Measurements from ENCODE around the gene PLCB3. TPM values are rescaled to one million over a fixed set of nuclear protein-coding genes. Genes with fewer than 3 reads are reported as not detected.

The PLCB3 gene
- total and polyA plus RNA-seq, 2 of the 13 experiments (the other 11 are each of a cell fraction or from before 2014, with no cell fraction given), result 7.5 to 13.8 TPM

DNA sequence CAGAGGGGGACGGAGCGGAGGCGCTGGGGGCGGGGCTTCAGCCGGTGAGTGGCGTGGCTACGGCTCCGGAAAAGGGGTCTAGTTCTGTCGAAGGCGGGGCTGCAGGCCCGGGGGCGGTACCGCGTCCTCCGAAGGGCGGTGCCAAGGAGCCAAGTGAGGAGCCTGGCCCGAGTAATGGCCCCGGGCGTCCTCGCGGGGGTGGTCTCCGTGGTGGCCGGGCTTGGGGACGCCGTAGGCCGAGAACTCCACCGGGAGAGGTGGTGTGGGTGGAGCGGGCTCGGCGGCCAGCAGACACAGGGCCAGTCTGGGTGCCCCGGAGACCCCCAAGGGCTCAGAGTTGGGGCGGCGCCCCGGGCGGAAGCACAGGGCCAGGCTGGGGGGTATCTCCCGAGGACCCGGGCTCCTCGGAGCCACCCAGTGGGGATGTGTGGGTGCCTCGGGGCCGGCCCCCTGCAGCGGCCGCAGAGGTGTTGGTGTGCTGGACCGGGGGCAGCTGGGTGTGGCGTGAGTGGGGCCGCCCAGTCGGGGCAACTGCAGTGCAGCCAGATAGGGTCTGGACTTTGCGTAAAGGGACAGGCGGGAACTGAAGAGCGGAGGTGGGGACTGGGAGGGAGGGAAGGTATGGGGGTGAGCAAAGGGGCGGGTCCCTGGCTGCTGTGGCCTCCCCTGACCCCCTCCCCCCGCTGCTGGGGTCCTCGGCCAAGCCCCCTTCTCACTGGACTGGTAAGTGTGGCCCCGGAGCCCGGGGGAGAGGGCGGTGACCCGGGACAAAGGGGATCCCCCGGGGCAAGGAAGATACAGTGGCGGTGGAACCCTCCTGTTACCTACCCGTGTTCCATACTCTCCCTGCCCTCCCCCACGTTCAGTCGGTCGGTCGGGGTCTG, 9.6 kb upstream of the PLCB3 start (continued):
- TF ChIP-seq, protein P1, sequence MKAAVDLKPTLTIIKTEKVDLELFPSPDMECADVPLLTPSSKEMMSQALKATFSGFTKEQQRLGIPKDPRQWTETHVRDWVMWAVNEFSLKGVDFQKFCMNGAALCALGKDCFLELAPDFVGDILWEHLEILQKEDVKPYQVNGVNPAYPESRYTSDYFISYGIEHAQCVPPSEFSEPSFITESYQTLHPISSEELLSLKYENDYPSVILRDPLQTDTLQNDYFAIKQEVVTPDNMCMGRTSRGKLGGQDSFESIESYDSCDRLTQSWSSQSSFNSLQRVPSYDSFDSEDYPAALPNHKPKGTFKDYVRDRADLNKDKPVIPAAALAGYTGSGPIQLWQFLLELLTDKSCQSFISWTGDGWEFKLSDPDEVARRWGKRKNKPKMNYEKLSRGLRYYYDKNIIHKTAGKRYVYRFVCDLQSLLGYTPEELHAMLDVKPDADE (CRISPR knock-in tag; IDR thresholded peaks at IDR 0.05), result no peak
- no peak for TF ChIP-seq ZNF326 (CRISPR knock-in tag; IDR thresholded peaks at IDR 0.05; ENCODE audit: borderline replicate concordance)
- no peak for TF ChIP-seq NFRKB (IDR thresholded peaks at IDR 0.05)
- TF ChIP-seq, protein P2, sequence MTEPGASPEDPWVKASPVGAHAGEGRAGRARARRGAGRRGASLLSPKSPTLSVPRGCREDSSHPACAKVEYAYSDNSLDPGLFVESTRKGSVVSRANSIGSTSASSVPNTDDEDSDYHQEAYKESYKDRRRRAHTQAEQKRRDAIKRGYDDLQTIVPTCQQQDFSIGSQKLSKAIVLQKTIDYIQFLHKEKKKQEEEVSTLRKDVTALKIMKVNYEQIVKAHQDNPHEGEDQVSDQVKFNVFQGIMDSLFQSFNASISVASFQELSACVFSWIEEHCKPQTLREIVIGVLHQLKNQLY (CRISPR knock-in tag; IDR thresholded peaks at IDR 0.05), result no peak
- TF ChIP-seq MAFG (CRISPR knock-in tag; IDR thresholded peaks at IDR 0.05), result no peak
- TF ChIP-seq PBX2 (CRISPR knock-in tag; IDR thresholded peaks at IDR 0.05), result peak; percentile 82
- TF ChIP-seq KAT8 (CRISPR knock-in tag; IDR thresholded peaks at IDR 0.05), result 0 out of 2 replicates have a peak, but pooled peaks have one; percentile 53
- TF ChIP-seq ELF4 (CRISPR knock-in tag; IDR thresholded peaks at IDR 0.05; ENCODE audit: borderline replicate concordance), result no peak
- no peak for TF ChIP-seq ZNF18 (CRISPR knock-in tag; IDR thresholded peaks at IDR 0.05; ENCODE audit: insufficient replicate concordance)
- TF ChIP-seq CREBL2 (CRISPR knock-in tag; IDR thresholded peaks at IDR 0.05; ENCODE audit: borderline replicate concordance), result 0 out of 2 replicates have a peak, but pooled peaks have one; percentile 51
- no peak for TF ChIP-seq ZNF468 (CRISPR knock-in tag; IDR thresholded peaks at IDR 0.05)
- TF ChIP-seq NFATC3 (CRISPR knock-in tag; IDR thresholded peaks at IDR 0.05), result 0 out of 2 replicates have a peak, but pooled peaks have one; percentile 47
- peak; percentile 55 for TF ChIP-seq ZNF776 (CRISPR knock-in tag; IDR thresholded peaks at IDR 0.05)
- peak; percentile 9; the same call in 1 of the 2 replicates for TF ChIP-seq ELF3 (CRISPR knock-in tag; IDR thresholded peaks at IDR 0.05)
- TF ChIP-seq, protein P3, sequence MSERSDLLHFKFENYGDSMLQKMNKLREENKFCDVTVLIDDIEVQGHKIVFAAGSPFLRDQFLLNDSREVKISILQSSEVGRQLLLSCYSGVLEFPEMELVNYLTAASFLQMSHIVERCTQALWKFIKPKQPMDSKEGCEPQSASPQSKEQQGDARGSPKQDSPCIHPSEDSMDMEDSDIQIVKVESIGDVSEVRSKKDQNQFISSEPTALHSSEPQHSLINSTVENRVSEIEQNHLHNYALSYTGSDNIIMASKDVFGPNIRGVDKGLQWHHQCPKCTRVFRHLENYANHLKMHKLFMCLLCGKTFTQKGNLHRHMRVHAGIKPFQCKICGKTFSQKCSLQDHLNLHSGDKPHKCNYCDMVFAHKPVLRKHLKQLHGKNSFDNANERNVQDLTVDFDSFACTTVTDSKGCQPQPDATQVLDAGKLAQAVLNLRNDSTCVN (CRISPR knock-in tag; IDR thresholded peaks at IDR 0.05; ENCODE audit: borderline replicate concordance), result no peak
- TF ChIP-seq BATF2 (CRISPR knock-in tag; IDR thresholded peaks at IDR 0.05), result peak; percentile 39; the same call in 1 of the 2 replicates
- TF ChIP-seq, protein P4, sequence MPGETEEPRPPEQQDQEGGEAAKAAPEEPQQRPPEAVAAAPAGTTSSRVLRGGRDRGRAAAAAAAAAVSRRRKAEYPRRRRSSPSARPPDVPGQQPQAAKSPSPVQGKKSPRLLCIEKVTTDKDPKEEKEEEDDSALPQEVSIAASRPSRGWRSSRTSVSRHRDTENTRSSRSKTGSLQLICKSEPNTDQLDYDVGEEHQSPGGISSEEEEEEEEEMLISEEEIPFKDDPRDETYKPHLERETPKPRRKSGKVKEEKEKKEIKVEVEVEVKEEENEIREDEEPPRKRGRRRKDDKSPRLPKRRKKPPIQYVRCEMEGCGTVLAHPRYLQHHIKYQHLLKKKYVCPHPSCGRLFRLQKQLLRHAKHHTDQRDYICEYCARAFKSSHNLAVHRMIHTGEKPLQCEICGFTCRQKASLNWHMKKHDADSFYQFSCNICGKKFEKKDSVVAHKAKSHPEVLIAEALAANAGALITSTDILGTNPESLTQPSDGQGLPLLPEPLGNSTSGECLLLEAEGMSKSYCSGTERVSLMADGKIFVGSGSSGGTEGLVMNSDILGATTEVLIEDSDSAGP (CRISPR knock-in tag; IDR thresholded peaks at IDR 0.05; ENCODE audit: borderline replicate concordance), result 0 out of 2 replicates have a peak, but pooled peaks have one; percentile 22
- no peak for TF ChIP-seq ZNF30 (CRISPR knock-in tag; IDR thresholded peaks at IDR 0.05)
- no peak for TF ChIP-seq RORA (CRISPR knock-in tag; IDR thresholded peaks at IDR 0.05)
- no peak for TF ChIP-seq TEAD3 (CRISPR knock-in tag; optimal IDR thresholded peaks at IDR 0.05; ENCODE audit: borderline replicate concordance)
